G401 (cell line): ENCODE measurements around the gene TMEM132D. TPM values are rescaled to one million over a fixed set of nuclear protein-coding genes. Genes with fewer than 3 reads are reported as not detected.

ENCODE experiments used
- DNase-seq: peaks from one replicate; pipeline ENCODE4 v3.0.0-alpha.2; 2015; ENCODE audit warnings: low spot score
- in situ Hi-C: cut with HindIII; loops from 2 replicates; pipeline ENCODE4 v1.10.0; 2016; ENCODE audit warnings: low sequenced_read_pairs, mixed read lengths
- total RNA-seq: library from RNA; depleted of rRNA; stranded (reverse); fragments of >200 nt; shearing (Covaris generic); gene quantifications from 2 replicates; pipeline ENCODE4 v1.2.3, GENCODE V29; 2014

Gene TMEM132D
- total RNA-seq, 1 experiment from 2014 or later: not detected

DNA sequence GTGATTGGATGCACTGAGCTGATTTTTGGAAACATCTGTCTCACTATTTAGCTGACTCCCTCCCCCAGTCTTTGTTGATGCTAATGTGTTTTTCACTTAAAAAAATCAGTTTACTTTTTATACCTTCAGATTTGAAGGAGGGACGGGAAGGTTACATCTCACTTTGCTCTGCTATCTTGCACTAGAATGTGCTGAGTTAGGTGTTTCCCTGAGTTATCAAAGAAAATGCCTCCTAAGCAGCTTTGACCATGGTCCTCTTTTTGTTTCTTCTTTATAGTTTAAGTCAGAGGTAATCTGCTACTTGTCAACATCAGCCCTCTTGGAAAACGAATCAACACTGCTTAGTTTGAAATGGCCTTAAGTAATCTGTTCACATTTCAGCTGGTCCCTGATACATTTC, 222.0 kb downstream of the TMEM132D start:
- no peak for DNase-seq
- in situ Hi-C loops: no loop called here

DNA sequence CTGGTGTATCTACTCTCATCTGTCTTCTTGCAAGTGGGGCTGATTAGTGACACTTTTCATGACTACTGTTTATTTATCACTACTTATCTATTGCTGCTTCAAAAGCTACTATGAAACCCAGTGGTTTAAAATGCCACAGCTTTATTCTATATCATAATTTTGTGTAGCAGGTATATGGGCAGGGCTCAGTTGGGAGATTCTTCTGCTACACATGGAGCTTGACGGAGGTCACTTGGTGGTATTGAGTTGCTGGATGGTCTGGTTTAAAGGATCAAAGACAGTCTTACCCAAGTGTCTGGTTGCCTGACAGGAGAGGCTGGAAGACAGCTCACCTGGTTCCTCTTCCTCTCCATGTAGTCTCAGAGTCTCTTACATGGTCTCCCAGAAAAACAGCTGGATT, 222.7 kb downstream of the TMEM132D start:
- in situ Hi-C loops: no loop called here
- no peak for DNase-seq

DNA sequence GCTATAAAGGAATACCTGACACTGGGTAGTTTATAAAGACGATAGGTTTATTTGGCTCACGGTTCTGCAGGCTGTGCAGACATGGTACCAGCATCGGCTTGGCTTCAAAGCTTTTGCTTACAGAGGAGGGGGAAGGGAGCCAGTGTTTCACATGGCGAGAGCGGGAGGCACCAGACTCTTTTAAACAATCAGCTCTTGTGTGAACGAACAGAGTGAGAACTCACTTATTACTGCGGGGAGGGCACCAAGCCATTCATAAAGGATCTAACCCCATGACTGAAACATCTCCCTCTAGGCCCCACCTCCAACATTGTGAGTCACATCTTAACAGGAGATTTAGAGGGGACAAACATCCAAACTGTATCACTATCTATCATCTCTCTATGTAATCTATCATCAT, 227.4 kb downstream of the TMEM132D start:
- DNase-seq: no peak
- in situ Hi-C loops: no loop called here

DNA sequence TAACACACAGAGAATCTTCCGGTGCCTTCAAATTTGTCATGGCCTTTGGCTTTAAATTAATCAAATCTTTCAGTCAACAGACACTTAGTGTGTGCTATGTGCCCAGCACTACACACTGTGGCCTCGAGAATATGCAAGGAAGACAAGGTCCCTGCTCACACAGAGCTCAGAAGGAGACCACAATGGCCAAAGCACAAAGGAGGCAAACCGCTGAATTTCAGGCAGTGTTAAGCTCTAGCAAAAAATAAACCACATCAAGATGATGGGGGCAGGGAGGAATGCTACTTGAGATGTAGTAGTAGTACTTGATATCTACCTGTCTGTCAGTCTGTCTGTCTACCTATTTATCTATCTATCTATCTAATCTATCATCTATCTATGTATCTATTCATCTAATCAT, 227.9 kb downstream of the TMEM132D start:
- in situ Hi-C loops: no loop called here
- DNase-seq: no peak

DNA sequence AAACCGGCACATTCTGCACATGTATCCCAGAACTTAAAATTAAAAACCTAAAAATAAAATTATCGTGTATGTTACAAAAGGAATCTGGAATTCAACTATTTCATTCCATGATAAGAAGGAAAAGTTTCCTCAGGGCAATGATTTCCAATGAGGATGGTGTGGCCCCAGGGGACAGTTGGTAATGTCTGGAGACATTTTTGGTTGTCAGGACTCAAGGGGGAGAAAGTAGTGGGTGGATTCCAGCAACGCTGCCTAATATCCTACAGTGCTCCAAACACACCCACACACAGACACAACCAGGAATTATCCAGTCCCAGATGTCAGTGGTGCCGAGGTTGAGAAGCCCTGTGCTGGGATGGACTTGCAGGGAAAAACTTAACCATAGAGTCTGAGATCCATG, 228.3 kb downstream of the TMEM132D start:
- in situ Hi-C loops: no loop called here
- no peak for DNase-seq

DNA sequence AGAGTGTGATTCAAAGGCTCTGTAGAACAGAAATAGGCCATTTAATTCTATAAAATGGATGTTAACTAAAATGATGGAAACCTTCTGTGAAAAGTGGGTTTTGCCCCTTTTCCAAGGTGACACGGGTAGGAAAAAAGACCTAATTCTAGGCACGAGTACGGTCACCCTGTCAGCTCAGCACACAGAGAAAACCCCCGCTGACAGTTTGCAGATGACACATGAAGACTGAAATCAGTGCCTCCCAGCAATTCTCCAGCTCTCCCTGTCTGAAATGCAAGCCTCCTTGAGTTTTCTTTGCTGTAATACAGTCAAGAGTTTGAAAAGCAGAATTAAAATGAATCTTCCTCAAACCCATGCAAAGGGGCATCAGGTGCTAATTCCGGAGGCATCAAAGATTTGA, 230.0 kb downstream of the TMEM132D start:
- in situ Hi-C loops: no loop called here
- DNase-seq: no peak

DNA sequence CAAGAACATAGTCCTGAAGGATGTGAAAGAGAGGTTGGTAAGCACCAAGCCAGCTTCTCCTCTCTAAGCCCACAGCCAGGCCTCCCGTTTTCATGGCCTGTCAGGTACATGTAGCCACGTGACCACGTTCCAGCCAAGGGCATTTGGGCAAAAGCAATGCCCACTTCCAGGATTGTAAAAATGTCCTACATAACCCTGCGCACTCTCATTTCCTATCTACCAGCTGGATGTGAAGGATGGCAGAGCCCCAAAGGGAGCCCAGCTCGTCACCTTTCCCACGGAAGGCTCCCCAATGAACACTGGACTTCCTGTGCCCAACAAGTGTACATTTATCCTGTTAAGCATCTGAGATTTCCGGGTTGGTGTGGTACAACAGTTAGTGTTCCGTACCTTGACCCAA, 231.7 kb downstream of the TMEM132D start:
- no peak for DNase-seq
- in situ Hi-C loops: no loop called here

DNA sequence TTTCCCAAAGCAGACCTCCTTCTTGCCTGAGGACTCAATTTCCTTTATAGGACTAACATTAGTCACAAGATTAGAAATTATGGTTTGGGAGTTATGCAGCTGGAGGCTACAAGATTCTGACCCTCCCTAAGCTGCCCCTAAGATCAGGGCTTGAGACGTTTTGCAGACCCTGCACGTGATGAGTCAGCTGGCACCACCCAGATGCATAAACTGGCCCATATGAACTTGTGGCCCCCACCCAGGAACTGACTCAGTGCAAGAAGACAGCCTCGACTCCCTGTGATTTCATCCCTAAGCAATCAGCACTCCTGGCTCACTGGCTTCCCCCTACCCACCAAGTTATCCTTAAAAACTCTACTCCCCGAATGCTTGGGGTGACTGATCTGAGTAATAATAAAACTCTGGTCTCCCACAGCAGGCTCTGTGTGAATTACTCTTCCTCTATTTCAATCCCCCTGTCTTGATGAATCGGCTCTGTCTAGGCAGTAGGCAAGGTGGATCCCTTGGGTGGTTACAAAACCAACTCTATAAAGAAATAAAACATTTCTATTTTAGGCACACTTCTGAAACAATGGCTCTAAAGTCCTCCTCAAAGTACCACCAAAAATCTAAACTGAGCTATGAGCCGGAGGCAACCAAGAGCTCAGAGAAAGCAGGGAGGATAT, 233.4 kb downstream of the TMEM132D start:
- no peak for DNase-seq
- in situ Hi-C loops: no loop called here

DNA sequence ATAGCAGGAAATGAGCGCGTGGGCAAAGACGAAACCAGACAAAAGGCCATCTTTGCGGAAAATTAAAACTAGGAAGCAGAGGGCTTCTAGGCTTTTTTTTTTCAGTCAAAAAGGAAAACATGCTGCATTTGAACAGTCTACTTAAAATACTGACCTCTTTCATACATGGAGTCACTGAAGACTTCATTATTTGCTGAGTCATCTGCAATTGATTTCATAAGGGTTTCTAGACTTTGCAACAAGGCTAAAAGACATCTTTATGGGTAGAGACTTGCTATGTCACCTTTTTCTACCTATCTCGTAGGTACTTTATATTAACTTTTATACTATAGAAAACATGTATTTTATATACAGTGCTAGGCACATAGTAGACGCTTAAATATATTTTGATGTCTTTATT, 238.4 kb downstream of the TMEM132D start:
- in situ Hi-C loops: no loop called here
- no peak for DNase-seq

DNA sequence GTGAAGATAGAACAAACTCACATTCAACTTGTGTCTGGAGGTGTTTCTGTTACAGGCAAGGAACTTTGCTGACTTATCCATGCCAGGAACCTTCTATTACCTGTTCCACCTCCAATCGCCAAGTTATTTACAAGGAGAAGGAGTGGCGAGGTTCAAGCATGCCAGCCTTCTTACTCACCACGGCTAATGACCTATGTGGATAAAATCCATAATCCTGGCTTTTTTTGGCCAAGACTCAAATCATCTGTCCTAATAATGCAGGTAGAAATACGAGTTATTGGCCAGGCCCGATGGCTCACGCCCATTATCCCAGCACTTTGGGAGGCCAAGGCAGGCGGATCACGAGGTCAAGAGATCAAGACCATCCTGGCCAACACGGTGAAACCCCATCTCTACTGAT, 241.6 kb downstream of the TMEM132D start:
- no peak for DNase-seq
- in situ Hi-C loops: no loop called here

DNA sequence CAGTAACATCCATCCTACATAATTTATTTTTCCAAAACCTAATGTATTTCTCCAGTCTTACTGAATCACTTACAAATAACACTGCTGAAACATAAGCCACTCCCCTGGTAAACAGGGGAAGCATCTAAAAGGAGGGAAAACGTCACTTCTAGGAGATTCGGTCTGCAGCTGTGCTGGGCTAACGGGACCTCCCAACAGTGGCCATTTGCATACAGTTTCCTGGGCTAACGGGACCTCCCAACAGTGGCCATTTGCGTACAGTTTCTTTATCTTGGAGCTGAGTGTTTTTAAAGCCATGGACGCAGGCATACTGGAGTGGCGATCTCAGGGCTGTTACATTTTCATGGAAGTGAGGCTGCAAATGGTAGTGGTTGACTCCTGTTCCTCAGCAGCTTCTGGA, 242.9 kb downstream of the TMEM132D start:
- no peak for DNase-seq
- in situ Hi-C loops: no loop called here

DNA sequence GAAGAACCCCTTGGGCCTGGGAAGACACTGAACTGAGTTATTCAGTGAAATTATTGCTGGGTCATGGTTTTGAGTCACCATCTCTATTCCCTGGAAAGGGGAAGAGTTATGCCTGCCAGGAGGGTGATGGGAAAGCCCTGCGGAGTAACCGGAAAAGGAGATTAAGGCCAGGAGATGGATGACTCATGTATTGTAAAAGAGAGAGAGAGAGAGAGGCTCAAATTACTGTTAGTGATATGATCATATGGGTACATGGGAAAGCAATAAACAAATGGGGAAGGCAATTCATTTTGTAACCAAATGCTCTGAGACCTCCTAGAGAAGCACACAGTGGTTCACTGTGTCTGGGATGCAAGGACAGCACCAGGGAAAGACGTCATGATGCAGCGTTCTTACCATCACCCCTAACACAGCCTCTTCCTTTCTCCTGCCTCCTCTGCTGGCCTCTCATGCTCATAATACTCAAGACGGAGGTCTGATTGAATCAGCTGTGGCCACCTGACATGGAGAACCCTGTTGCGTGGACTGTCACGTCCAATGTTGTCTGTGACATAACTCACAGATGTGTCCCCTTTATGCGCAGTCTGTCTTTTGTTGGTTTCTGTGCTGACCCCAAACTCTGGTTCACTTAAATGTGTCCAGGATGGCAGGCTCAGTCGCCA, 243.7 kb downstream of the TMEM132D start:
- no peak for DNase-seq
- in situ Hi-C loops: no loop called here

DNA sequence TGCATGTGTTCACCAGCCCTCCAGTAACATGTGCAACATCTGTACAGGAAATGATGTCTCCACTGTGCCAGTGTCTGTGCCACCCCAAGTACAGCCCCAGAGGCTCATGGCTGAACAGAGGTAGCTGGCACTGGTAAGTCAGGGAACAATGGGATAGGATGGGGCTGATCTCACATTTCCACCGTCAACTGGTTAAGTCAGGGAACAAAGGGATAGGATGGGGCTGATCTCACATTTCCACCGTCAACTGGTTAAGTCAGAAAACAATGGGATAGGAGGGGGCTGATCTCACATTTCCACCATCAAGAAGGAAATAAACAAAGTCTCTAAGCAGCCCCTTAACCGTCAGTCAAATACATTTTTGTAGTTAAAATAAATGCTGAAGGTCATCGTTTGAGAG, 246.6 kb downstream of the TMEM132D start:
- no peak for DNase-seq
- in situ Hi-C loops: no loop called here

DNA sequence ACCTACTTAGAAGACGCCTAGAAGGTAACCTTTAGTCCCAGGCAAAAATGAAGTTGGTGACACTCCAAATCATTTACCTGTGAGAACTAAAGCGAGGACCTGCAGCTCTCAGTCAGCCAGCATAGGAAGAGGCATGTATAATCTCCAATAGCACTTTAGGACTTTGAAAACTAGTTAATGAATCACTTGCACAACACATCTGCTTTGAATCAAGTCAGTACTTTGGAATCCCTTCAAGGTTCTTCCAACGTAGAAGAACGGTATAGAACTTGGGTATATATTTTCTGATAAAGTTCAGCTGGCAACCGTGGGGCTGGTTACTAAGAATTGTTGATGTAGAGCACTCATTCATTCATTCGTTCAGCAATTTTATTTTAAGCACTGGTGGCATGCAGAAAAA, 251.9 kb downstream of the TMEM132D start:
- in situ Hi-C loops: no loop called here

DNA sequence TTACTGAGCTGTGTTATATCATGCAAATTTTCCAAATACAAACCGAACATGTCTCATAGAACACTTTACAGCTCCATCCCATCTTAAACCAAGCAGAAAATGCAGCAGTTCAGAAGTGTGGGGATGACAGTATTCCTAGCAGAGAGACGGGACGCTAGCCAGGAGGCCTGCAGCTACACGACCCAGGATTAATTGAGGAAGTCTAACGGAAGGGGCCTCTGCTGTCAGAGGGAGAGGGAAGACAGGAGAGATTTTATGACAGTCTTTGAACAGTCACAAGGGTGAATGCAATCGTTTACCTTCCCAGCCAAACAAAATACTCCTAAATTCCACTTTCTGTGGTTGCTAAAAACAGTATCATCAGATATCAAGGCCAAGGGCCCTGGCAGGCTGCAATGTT, 261.9 kb downstream of the TMEM132D start:
- DNase-seq: peak; percentile 1

More for the DNA sequence above, 251.9 kb downstream of the TMEM132D start:
- no peak for DNase-seq

DNA sequence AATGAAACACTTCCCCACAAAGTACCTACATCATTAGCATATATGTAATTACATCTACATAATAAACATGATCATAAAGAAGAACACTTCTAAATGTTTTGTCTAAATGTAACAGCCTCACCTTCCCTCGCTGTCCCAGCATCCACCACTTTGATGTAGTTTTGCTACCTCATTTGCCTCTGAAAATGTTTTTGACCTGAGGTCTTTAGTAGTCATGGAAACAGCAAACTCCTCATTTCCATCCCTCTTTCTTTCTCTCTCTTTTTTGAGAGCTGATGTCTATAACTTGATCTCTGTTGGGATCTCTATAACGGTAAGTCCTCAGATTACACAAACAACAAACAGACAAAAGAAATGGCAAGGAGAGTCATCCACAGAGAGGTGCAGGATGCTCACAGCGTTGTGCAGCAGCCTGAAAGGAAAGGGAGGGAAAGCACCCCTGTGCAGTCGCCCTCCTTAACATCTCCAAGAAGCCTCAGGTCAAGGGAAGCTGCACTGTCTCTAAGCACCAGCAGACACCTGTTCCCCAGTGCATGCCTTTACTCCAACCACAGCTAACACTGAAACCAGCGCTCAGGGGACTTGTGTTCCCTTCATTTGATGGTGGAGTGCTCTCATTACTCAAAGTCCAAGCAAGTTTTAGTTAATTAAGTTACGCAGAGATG, 268.7 kb downstream of the TMEM132D start:
- DNase-seq: no peak
- in situ Hi-C loops: no loop called here

More for the DNA sequence above, 261.9 kb downstream of the TMEM132D start:
- in situ Hi-C loops: no loop called here

DNA sequence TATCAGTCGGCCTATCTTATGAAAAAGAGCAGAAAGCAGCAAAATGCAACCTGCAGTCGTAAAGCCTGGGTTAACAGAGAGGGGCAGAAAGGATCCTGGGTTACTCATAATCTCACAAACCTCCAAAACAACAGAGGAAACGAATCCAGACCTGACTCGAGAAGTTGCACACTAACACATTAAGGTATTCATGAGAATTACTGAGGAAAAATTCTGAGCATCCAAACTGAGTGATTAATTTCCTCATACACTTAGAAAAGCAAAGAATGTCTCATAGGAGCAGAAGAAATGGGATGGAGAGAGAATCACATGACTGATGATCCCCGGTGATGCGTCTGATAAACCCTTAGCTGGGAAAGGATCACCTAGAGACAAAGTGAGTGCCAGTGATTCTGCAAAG, 272.5 kb downstream of the TMEM132D start:
- in situ Hi-C loops: no loop called here
- no peak for DNase-seq

DNA sequence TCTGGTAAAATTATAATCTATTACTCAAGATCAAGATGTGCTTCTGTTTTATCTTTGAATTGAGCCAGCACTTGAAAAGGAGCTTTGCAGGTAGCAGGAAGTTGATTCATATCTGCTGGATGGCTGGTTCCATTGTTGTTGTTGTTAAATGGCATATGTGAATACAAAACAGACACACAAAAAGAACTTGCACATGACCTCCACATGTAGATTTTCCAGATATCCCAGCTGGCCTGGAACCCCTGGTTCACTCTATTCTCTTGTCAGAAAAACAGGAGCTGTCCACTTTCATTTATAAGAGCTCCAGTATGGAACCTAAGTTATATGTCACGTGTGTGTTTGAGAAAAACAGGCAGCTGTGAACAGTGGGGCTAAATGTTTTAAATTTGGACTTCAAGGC, 273.9 kb downstream of the TMEM132D start:
- in situ Hi-C loops: no loop called here
- DNase-seq: no peak

DNA sequence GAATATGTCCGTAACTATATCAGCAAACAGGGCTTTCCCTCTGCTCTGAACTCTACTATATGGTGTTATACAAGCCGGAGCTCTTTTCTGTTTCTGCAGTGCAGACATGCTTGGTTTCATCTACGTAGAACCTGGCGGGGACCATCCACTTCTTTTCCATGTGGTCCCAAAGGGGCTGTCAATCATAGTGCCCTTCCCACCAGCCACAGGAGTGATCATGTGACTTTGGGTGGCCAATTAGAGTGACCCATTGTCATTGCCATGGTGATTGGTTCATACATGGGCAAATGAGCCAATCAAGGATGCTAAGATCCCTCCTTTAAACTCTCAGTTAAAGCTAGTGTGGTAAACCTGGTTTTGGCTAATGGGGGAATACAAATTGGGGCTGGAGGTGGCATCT, 281.3 kb downstream of the TMEM132D start:
- in situ Hi-C loops: no loop called here
- no peak for DNase-seq

DNA sequence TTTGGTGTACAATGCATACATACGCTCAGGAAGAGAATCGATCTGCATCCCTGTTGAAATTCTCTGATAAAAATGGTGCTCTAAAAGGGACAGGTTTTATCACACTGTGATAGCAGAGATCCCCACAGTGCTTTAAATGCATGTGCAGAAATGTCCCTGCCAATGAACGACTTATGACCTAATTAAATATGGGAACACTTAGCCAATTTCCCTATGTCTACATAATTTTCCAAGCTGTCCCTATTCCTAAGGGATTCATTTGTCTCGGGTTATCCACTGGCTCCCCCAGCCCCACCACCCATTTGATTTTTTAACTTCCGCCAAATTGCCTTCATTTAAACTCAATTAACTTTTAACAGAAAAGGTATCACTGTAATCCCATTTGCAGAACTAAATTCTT, 284.6 kb downstream of the TMEM132D start:
- in situ Hi-C loops: no loop called here
- no peak for DNase-seq

DNA sequence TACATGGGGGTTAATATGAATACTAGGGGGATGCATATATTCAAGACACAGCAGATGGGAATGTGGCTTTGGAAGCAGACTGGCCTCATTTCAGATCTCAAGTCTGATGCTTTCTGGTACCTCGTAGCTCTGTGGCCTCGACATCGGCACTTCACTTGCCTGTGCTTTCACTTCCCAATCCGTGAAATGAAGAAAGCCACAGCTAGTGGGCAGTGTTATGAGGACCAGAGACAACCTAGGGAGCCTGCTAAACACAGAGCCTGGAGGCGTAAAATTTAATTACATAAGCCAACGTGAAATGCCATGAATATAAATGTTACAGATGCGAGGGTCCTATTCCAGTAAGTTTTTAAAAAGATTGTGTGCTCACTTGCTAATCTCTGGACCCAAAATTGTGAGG, 286.0 kb downstream of the TMEM132D start:
- in situ Hi-C loops: no loop called here
- DNase-seq: no peak
